D341Med (cell line): ENCODE data around the gene KRTAP6-2.

Experiments
- DNase-seq: peaks from one replicate; pipeline ENCODE4 v3.0.0; 2012; ENCODE audit warnings: low spot score

Gene KRTAP6-2, protein sequence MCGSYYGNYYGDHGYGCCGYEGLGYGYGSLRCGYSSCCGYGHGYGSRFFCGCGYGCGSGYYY

DNA sequence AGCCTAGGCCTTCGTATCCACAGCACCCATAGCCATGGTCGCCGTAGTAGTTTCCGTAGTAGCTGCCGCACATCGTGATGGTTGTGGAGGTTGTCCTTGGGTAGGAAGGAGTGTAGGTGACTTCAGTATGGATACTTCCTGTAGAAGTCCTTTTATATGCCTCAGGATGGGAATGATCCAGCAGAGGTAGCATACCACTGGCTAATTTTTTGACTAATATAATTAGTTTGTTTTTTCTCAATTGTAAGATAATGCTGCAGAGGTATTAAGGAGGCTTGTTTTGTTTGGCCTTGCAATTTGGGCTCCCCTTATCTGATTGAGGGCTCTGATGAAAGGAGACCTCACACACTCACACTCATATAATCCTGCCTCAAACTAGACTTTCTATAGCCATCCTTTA, at the start of gene KRTAP6-2:
Gene KRTAP6-2, minus strand, starts transcription at position 101 of the 400 bp plus-strand sequence. Its CDS starts 28 bp downstream, at position 73.
- DNase-seq = no peak

DNA sequence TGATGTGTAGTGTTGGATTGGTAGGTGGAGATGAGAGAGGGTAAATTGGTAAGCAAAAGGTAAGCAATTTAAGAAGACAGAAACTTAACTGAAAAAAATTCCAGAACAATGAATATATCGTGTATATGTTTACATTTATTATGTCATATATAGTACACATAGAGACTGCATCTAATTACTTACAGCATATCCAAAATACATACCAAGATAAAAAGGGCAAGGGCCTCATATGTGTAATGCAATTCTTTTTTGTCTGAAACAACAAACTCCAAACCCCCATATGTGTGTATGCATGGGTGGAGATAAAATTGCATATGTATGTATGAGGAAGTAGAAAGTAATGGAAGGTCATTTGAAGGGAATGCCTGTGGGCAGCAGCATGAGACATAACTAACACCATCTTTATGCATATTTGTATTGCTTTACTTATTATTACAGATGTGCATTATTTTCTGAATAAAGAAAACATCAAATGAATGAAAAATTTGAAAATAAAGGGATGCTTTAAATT, 48.3 kb upstream of the KRTAP6-2 start:
- DNase-seq = no peak

DNA sequence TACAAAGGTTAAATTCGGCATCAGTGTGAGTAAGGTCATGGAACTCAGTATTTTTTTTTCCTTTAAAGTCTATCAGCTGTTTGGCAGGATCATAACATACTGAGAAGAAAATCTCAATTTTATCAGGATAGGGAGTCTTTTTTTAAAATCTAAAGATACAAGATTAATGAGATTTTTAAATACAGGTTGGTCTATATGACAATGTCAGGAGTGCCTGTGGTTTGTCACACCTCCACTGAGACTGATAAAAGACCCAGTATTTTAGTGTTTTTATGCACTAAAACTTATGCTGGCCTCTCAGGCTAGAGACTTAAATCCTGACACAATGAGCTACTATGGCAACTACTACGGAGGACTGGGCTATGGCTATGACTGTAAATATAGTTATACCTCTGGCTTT, 43.9 kb upstream of the KRTAP6-2 start, which contains the start of gene KRTAP20-3:
Gene KRTAP20-3, plus strand, starts transcription at position 301 of the 400 bp plus-strand sequence.
- no peak for DNase-seq

DNA sequence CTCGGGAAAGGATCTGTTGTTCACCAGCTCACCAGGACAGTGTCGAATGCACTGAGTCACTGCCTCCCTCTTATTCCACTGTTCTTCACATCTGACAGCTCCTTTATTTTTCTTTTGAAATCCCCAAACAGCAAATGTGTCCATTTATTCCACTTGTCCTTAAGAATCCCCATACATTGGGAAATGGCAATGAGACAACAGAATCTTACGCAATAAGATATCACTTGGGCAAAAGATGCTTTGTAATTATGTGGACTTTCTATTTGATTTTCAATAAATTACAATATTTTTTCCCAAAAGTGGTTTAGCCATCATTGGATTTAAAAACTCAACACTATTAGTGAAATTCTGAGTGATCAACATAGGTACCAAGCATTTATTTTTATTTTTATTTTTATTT, 40.0 kb upstream of the KRTAP6-2 start:
- no peak for DNase-seq

DNA sequence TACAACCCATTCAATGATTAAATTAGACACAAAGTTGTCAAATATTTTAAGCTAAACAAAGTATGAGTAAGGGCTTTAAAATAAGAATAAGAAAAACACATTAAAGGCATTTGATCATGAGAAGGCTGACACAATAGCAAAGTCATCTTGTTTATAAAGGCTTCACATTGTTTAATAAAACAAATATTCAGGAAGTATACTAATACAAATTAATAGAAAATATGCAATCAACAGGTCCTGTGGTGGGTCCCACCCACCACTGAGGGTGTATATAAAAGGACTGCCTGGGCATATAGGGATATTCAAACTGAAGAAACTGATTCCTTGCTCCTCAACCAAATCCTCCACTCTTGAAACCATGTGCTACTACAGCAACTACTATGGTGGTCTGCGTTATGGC, 36.2 kb upstream of the KRTAP6-2 start, which contains the start of gene KRTAP20-2:
Gene KRTAP20-2, plus strand, starts transcription at position 301 of the 400 bp plus-strand sequence. Its CDS starts 58 bp downstream, at position 359.
- no peak for DNase-seq

DNA sequence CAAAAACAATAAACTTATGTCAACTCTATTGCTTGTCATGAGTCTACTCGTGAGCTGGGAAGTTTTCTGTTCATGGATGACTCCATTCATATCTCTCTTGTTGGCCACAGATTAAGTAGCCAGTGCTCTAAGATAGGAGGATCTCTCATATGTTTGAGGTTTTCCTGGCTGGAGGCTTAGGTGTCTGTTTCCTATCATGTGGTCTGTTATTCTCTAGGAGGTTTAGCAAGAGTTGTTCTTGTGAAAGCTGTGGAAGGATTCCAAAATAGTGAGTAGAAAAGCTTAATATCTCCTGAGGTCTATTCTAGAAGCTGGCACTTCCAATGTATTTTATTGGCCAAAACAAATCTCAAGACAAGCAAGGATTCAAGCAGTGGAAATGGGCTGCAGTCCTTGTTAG, 30.5 kb upstream of the KRTAP6-2 start:
- no peak for DNase-seq

DNA sequence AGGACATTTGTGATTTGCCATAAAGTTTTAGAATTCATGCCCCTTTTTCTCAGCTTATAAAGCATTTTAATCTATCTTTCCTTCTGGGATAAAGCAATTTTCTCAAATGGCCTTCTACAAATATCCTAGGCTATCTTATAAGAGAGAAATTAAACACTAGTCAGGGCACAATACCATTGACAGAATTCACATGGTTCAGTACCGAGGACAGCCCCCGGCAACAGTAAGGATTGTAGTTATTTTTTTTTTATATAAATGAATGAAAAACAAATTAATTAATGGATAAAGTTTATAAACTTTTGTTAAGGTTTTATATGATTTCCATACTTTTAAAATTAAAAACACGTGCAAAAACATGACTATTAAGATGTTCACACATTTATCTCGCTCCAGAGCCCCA, 29.4 kb upstream of the KRTAP6-2 start:
- no peak for DNase-seq

DNA sequence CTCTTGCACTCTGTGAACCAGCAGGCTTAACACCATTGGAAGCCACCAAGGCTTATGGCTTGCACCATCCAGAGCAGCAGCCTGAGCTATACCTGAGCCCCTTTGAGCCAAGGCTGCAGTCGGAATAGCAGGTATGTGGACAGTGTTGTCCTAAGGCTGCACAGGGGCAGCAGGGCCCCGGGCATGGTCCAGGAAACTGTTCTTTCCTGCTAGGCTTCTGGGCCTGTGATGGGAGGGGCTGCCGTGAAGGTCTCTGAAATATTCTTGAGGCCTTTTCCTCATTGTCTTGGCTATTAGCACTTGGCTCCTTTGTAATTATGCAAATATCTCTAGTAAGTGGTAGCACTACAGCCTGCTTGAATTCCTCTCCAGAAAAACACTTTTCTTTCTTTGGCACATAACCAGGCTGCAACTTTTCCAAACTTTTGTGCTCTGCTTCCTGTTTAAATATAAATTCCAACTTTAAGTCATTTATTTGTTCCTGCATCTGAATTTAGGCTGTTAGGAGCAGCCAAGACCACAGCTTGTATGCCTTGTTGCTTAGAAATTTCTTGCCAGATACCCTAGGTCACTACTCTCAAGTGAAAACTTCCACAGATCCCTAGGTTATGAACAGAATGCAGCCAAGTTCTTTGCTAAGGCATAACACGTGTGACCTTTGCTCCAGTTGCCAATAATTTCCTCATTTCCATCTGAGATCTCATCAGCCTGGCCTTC, 26.9 kb upstream of the KRTAP6-2 start:
- DNase-seq = no peak

DNA sequence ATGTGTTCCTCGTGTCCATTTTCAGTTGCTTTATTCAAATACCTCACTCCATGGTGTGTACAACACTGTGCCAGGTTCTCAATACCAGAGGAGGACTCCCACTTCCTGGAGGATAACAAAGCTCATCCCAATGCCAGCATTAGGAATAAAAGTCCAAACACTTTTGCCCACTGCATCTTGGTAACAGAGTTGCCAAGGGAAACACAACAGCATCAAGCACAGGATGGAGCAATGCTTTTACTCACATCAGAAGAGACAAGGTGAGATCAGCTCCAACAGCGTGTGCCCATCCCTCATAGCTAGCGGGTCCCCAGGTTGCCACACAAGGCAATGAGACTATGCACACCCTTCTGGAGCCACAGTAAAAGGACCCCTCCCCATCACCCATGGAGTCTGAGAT, 24.7 kb upstream of the KRTAP6-2 start:
- DNase-seq = no peak

DNA sequence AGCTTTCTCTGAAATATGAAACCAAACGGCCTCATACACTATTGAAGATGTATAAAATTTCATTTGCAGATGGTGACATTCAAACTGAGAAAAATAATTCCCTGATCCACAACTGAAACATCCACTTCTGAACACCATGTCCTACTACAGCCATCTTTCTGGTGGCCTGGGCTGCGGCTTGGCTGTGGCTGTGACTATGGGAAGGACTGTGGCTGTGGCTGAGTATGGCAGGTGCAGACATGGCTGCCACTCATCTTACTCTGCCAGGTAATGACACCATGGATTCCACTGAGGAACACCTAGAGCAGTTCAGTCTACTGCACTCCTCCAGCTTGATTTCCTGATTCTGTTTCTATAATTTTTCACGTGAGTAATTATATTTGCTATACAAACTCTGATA, 21.8 kb upstream of the KRTAP6-2 start, which contains the start of gene KRTAP20-4:
Gene KRTAP20-4, plus strand, starts transcription at position 106 of the 400 bp plus-strand sequence.
- no peak for DNase-seq

DNA sequence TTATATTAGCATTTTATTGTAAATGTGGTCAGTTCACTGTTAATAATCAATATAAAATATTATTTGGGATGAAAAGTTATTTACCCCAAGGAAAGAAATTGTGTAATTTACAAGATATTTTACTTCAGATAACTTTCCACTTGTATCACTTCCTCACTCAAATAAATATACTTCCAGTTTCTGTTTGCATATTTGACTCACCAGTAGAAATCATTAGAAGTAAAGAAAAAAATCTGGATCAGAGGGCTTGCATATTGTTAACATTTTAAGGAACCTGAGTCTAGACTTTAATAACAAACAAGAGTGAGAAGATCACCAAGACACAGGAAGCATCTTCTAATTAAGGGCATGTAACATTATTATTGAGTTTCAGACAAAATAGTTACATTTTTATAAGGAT, 21.4 kb upstream of the KRTAP6-2 start:
- no peak for DNase-seq

DNA sequence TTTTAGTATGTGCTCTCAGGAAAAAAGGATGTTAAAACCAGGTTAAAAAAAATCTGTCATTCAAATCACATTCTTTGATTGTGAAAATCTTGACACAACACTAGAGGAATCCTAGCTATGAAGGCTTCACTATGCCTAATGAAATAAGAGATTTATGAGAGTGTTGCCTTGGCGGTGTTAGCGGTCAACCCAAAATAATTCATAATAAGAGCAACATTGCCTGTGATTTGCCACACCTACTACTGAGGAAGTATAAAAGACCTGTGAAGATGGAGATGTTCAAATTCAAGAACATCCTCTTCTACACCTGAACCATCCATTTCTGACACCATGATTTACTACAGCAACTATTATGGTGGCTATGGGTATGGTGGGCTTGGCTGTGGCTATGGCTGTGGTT, 17.4 kb upstream of the KRTAP6-2 start, which contains the start of gene KRTAP20-1:
Gene KRTAP20-1, plus strand, starts transcription at position 301 of the 400 bp plus-strand sequence. Its CDS starts 30 bp downstream, at position 331.
- DNase-seq = no peak

DNA sequence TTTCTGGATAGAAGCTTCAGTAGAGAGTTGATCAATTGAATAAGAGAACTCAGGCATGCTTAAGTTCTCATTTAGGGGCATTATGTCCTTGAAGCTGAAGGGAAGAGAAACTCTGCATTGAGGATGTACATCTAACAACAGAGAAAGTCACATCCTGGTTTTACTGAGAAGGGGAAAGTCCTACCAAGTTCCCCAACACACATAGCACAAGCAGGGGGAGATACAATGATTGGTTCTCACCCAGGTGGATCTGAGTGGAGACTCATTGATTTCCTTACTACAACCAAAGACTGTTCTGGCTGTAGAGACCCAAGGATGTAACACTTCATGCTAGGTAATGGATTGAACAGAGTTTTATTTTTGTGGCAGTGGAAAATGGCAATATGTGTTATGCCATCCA, 16.5 kb upstream of the KRTAP6-2 start:
- no peak for DNase-seq

DNA sequence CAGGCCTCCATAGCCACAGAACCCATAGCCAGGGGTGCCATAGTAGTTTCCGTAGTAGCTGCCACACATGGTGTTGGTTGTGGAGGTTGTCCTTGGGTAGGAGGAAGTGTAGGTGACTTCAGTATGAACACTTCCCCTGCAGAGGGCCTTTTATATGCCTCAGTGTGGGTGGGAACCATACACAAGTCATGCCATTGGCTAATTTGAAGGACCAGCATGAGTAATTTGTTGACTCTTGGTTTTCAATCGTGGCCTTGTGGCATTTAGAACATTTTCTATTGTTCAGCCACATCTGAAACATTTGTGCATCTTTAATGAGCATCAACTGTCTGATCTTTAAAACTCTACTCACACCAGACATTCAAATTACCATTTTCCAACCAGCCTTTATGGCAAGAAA, 15.1 kb upstream of the KRTAP6-2 start, which contains the start of gene KRTAP6-1:
Gene KRTAP6-1, minus strand, starts transcription at position 95 of the 400 bp plus-strand sequence. Its CDS starts 26 bp downstream, at position 69.
- no peak for DNase-seq

DNA sequence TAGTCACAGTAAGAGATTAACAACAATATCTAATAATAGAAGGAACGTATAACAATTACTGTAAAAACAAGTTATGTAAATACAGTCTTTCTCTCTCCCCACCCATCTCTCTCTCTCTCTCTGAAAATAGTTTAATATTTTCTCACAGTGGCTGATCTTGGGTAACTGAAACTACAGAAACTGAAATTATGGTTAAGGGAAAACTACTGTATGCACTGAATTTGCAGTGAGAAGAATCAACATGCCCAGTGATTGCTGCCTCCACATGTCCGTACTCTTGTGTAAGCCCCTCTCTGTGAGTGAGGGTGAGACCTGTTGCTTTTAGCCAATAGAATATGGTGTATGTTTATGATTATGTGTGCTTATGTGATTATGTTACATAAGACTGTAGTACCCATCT, 13.4 kb upstream of the KRTAP6-2 start:
- no peak for DNase-seq

DNA sequence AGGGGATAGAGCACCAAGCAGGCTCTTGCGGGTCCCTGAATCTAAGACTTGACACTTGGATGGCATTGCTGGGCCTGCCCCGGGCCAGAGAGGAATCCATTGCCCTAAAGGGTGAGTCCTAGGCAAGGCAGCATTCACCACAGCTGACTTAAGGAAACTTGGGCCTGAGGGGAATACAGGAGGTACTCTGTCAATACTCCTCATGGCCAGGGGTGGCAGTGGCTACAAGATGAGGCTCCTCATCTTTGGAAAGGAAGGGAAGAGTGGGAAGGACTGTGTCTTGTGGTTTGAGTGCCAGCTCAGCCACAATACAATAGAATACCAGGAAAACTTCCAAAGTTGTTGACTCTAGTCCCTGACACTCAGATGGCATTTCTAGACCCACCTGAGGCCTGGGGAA, 7.3 kb upstream of the KRTAP6-2 start:
- no peak for DNase-seq

DNA sequence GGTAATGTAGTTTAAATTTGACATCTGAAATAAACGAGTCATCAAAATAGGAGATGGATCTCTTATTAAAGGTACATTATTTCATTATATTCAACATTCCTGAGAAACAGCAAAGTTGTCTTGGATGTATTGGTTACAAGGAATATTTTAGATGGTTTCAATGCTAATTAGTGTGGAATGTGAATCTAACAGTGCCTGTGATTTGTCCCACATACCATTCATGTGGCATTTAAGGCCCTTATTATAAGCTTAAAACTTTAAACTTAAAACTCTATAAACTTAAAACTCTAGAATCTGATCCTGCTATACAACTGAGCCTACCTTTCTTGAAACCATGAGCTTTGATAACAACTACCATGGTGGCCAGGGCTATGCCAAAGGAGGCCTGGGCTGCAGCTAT, 2.1 kb upstream of the KRTAP6-2 start, which contains the start of gene KRTAP22-1:
Gene KRTAP22-1, plus strand, starts transcription at position 301 of the 400 bp plus-strand sequence.
- no peak for DNase-seq

DNA sequence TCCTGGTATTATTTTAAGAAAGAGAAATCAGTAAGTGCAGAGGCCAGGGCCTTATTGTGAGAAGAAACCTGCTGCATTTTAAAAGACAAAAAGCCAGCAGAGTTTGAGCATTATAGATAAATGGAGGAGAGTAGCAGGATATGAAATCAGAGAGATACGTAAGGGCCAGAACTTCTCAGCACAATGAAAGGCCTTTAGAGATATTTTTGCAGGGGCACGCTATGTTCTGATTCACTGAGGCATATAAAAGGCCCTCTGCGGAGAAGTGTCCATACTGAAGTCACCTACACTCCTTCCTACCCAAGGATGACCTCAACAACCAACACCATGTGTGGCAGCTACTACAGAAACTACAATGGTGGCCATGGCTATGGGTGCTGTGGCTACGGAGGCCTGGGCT, 6.6 kb downstream of the KRTAP6-2 start, which contains the start of gene KRTAP6-3:
Gene KRTAP6-3, plus strand, starts transcription at position 301 of the 400 bp plus-strand sequence. Its CDS starts 6 bp downstream, at position 307.
- DNase-seq = no peak

DNA sequence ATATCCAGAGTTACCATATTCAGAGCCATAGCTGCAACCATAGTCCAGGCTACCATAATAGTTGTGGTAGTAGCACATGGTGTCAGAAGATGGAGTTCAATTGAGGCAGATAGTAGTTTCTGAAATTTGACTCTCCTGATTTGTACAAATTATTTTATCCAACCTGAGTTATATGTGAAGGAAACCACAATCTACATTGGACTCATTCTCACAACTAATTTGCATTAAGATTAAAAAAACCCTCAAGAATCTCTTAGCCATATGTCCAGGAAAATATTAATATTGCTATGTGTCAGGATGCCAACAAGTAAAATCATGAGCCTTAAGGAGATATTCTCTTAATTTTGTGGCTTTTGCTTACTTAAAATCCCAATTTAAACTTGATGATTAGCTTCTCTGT, 8.4 kb downstream of the KRTAP6-2 start, which contains the start of gene KRTAP22-2:
Gene KRTAP22-2, minus strand, starts transcription at position 101 of the 400 bp plus-strand sequence.
- no peak for DNase-seq

DNA sequence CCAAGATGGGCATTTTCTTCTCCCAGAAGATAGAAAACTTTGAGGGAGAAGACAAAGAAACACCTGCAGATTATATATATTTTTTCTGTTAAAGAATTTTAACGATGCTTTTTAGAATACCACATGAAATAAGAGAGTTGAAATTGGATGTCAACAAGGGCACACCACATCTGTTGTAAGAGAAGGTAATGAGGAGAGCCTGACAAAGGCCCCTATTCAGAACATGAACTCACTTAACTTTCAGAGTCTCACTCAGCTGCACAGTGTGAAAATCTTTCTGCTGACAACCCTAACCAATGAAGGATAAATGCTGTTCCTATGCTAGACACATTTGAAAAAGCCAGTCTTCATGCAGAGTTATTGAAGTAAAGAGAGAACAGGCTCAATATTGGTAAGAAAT, 15.8 kb downstream of the KRTAP6-2 start:
- DNase-seq = no peak

DNA sequence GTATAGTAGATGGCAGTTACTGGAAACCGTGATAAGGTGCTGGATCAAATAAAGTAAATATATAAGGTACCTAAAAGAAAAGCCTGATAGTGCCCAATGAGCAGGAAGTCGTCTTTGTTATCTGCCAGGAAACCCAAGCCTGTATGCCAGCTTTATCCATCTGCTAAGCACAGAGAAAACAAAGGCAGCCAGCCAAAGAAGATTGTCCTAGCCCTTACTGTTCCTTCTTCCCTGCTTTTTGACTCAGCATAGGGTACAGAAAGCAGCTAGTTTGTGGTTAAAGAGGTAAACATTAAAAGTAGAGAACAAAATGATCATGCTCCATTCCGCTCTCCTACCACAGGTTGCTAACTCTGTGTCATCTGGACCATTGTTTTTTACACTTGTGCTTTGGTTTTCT, 18.6 kb downstream of the KRTAP6-2 start:
- DNase-seq = no peak

DNA sequence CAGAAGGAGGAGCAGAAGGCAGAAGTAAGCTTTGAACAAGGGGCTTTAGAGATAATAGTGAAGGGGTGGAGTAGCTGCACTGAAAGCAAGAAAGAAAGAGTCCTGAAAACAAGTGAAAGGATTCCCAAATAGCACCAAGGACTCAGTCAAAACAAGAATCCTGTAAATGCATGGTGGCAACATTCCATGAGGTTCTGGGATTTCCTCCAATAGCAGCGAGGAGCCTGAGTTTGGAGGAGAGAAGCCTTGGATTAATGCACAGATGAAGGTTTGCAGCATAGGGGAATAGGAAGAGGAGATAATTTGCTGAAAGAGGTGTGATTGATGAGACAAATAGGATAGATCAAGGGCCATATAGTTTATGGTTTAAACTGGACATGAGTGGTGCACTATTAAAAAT, 19.4 kb downstream of the KRTAP6-2 start:
- no peak for DNase-seq

DNA sequence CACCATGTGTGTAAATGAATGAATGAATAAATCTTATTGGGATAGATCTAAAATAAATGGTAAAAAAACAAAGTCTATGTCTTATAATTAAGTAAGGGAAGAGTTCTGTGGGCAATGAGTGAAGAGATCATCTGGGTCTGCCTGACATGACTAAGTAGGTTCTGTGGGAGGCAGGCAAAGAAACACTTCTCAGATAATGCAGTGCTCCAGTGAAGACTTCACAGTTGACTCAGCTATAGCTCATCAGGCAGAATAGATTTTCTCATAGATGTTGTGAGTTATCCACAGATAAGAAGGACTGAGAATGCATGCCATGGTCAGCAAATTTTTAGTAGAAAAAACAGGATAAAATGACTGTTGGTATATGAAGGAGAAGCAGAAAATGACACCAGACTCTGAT, 20.9 kb downstream of the KRTAP6-2 start:
- no peak for DNase-seq
